SK-N-SH (cell line): Measurements from ENCODE around the gene GABRD. TPM values are rescaled to one million over a fixed set of nuclear protein-coding genes. Genes with fewer than 3 reads are reported as not detected.

Source experiments
- CTCF ChIA-PET: fragments of 300-600, 350-600 bp; formaldehyde crosslinking; extraction: SDS; loops from one replicate; lab custom pipeline; 2021; lab: Yijun Ruan, JAX
- POLR2A ChIA-PET: fragments of 350-600 bp; sonication (Branson Sonifier 250); formaldehyde crosslinking; extraction: SDS; loops from one replicate; lab custom pipeline; 2020; ENCODE audit warnings: antibody characterized with exemption, inconsistent platforms; lab: Yijun Ruan, JAX
- DNase-seq: peaks from one replicate; pipeline ENCODE4 v3.0.0; 2012
- H2AFZ ChIP-seq: fragments of 200-600 bp; sonication (generic); 2 replicates; pipeline ENCODE4 v1.8.1; 2016; ENCODE audit warnings: antibody characterized with exemption, mild to moderate bottlenecking, low read depth
- H3F3A ChIP-seq: fragments of 200-600 bp; sonication (generic); replicated peaks from 2 replicates; pipeline ENCODE3; 2016; ENCODE audit warnings: antibody characterized with exemption, mild to moderate bottlenecking; ENCODE audit not compliant: insufficient read depth
- H3K27ac ChIP-seq, 2 experiments: fragments of 200-500 bp in 1 of 2; fragments of 200-600 bp in 1 of 2; sonication (Bioruptor generic) in 1 of 2; sonication (generic), shearing (Covaris generic) in 1 of 2; 2 replicates each; pipeline versions ENCODE4 v1.5.1 to v1.6.1; 2014 to 2016; ENCODE audit warnings: low read depth in 2 of 2, inconsistent platforms in 1 of 2, low read length in 1 of 2, mild to moderate bottlenecking in 1 of 2, mixed read lengths in 1 of 2
- H3K27me3 ChIP-seq: fragments of 200-600 bp; sonication (generic), shearing (Covaris generic); 2 replicates; pipeline ENCODE4 v1.6.1; 2016; ENCODE audit warnings: mixed run types; ENCODE audit not compliant: insufficient read depth
- H3K36me3 ChIP-seq, 2 experiments: fragments of 200-500 bp in 1 of 2; fragments of 200-600 bp in 1 of 2; sonication (Bioruptor generic) in 1 of 2; sonication (generic) in 1 of 2; replicated peaks in 1 of 2; 2 replicates each; pipeline versions ENCODE3 to v1.5.1; 2014 to 2016; ENCODE audit warnings: low read length in 1 of 2, mild to moderate bottlenecking in 1 of 2; ENCODE audit not compliant: insufficient read depth in 2 of 2, control insufficient read depth in 1 of 2
- H3K4me1 ChIP-seq, 2 experiments: fragments of 200-500 bp in 1 of 2; fragments of 200-600 bp in 1 of 2; sonication (Bioruptor generic) in 1 of 2; sonication (generic), shearing (Covaris generic) in 1 of 2; 2 replicates each; pipeline versions ENCODE4 v1.5.1 to v1.6.1; 2014 to 2016; ENCODE audit warnings: low read depth in 1 of 2, low read length in 1 of 2, mixed run types in 1 of 2; ENCODE audit not compliant: insufficient read depth in 2 of 2, control insufficient read depth in 1 of 2
- H3K4me2 ChIP-seq: fragments of 200-600 bp; sonication (generic), shearing (Covaris generic); 2 replicates; pipeline ENCODE4 v1.6.1; 2017; ENCODE audit warnings: mixed run types
- H3K4me3 ChIP-seq, 2 experiments: fragments of 200-500 bp in 1 of 2; fragments of 200-600 bp in 1 of 2; sonication (Bioruptor generic) in 1 of 2; sonication (generic), shearing (Covaris generic) in 1 of 2; 2 replicates each; pipeline versions ENCODE4 v1.5.1 to v1.8.1; 2014 to 2016; ENCODE audit warnings: low read depth in 2 of 2, inconsistent platforms in 1 of 2, low read length in 1 of 2, mild to moderate bottlenecking in 1 of 2, mixed read lengths in 1 of 2, moderate library complexity in 1 of 2
- H3K79me2 ChIP-seq: fragments of 200-600 bp; sonication (generic); 2 replicates; pipeline ENCODE4 v1.8.1; 2017; ENCODE audit warnings: mild to moderate bottlenecking; ENCODE audit not compliant: insufficient read depth
- H3K9ac ChIP-seq: fragments of 200-600 bp; sonication (generic); 2 replicates; pipeline ENCODE4 v1.6.1; 2017; ENCODE audit warnings: mixed run types
- H3K9me2 ChIP-seq: fragments of 200-600 bp; sonication (generic); 2 replicates; pipeline ENCODE4 v1.6.1; 2017; ENCODE audit warnings: mixed run types
- H3K9me3 ChIP-seq: fragments of 200-600 bp; sonication (generic); 2 replicates; pipeline ENCODE4 v1.6.1; 2017; ENCODE audit warnings: mixed run types, mild to moderate bottlenecking, moderate library complexity
- H4K20me1 ChIP-seq: fragments of 200-600 bp; sonication (generic); 2 replicates; pipeline ENCODE4 v1.6.1; 2017; ENCODE audit warnings: mild to moderate bottlenecking, mixed run types; ENCODE audit not compliant: insufficient read depth
- CHD2 ChIP-seq: fragments of 150-350 bp; IDR thresholded peaks from 2 replicates; pipeline ENCODE4 v1.6.1; 2018; ENCODE audit warnings: low read length; ENCODE audit not compliant: partially characterized antibody
- ELF1 ChIP-seq: IDR thresholded peaks from 2 replicates; pipeline ENCODE4 v1.4.0; 2012
- EP300 ChIP-seq, 2 experiments: IDR thresholded peaks; 2 replicates each; pipeline versions ENCODE4 v1.4.0 to v1.6.1; 2012; ENCODE audit warnings: borderline replicate concordance in 1 of 2, low read depth in 1 of 2, low read length in 1 of 2
- EZH2phosphoT487 ChIP-seq: fragments of 200-600 bp; sonication (generic); IDR thresholded peaks from 2 replicates; pipeline ENCODE4 v1.6.1; 2017; ENCODE audit warnings: low read depth, mixed run types, mild to moderate bottlenecking, antibody characterized with exemption, moderate library complexity, borderline replicate concordance
- GATA2 ChIP-seq: sonication (generic); formaldehyde crosslinking; IDR thresholded peaks from 2 replicates; pipeline ENCODE4 v1.5.0; 2020; ENCODE audit warnings: mild to moderate bottlenecking, missing genetic modification reagents
- JUND ChIP-seq: IDR thresholded peaks from 2 replicates; pipeline ENCODE4 v1.4.0; 2012
- MEF2A ChIP-seq: IDR thresholded peaks from 2 replicates; pipeline ENCODE4 v1.4.0; 2012; ENCODE audit warnings: low read depth, borderline replicate concordance
- NFIC ChIP-seq: IDR thresholded peaks from 2 replicates; pipeline ENCODE4 v1.4.0; 2012; ENCODE audit warnings: borderline replicate concordance
- RAD21 ChIP-seq: IDR thresholded peaks from 2 replicates; pipeline ENCODE4 v1.6.1; 2012; ENCODE audit warnings: mild to moderate bottlenecking, low read length
- RCOR1 ChIP-seq: fragments of 150-350 bp; IDR thresholded peaks from 2 replicates; pipeline ENCODE4 v1.6.1; 2017; ENCODE audit warnings: antibody characterized with exemption, low read length
- RFX5 ChIP-seq: IDR thresholded peaks from 2 replicates; pipeline ENCODE4 v1.6.1; 2012; ENCODE audit warnings: mild to moderate bottlenecking, improper control_type of control experiment, low read length
- RXRA ChIP-seq: IDR thresholded peaks from 2 replicates; pipeline ENCODE4 v1.4.0; 2012; ENCODE audit warnings: low read depth, mild to moderate bottlenecking, borderline replicate concordance
- SIN3A ChIP-seq: IDR thresholded peaks from 2 replicates; pipeline ENCODE4 v1.6.1; 2012; ENCODE audit warnings: low read depth, mild to moderate bottlenecking, low read length, moderate library complexity, borderline replicate concordance
- SMC3 ChIP-seq: IDR thresholded peaks from 2 replicates; pipeline ENCODE4 v1.6.1; 2012; ENCODE audit warnings: low read depth, low read length, improper control_type of control experiment
- TAF1 ChIP-seq: IDR thresholded peaks from 2 replicates; pipeline ENCODE4 v1.6.1; 2012; ENCODE audit warnings: low read depth, mild to moderate bottlenecking, low read length, moderate library complexity, borderline replicate concordance
- WGBS: methylation state at CpG from one replicate; pipeline ENCODE4 v1.1.6; 2017; ENCODE audit warnings: low lambda C conversion rate; 5-methylcytosine and 5-hydroxymethylcytosine counted together
- polyA plus RNA-seq, 3 experiments: library from polyadenylated mRNA; depleted of rRNA; stranded (reverse); fragments of >200 nt; gene quantifications; 2 replicates each; pipeline ENCODE4 v1.2.3, GENCODE V29; 2012
- TF ChIP-seq, protein P1 (sequence below): fragments of 200-600 bp; sonication (generic); IDR thresholded peaks from 2 replicates; pipeline ENCODE4 v1.6.1; 2017; ENCODE audit warnings: antibody characterized with exemption, mild to moderate bottlenecking, moderate library complexity
- TF ChIP-seq, protein P2 (sequence below): IDR thresholded peaks from 2 replicates; pipeline ENCODE4; 2012
- TF ChIP-seq, protein P3 (sequence below): IDR thresholded peaks from 2 replicates; pipeline ENCODE4 v1.4.0; 2012; ENCODE audit warnings: low read depth
- TF ChIP-seq, protein P4 (sequence below): IDR thresholded peaks from 2 replicates; pipeline ENCODE4 v1.4.0; 2012; ENCODE audit warnings: low read depth, borderline replicate concordance
- TF ChIP-seq, protein P5 (sequence below): fragments of 150-350 bp; IDR thresholded peaks from 2 replicates; pipeline ENCODE4 v1.6.1; 2016; ENCODE audit warnings: mild to moderate bottlenecking, low read depth, low read length

Gene GABRD
- polyA plus RNA-seq, 1 of the 3 experiments (the other 2 are of a cell fraction) = 0.07 TPM

DNA sequence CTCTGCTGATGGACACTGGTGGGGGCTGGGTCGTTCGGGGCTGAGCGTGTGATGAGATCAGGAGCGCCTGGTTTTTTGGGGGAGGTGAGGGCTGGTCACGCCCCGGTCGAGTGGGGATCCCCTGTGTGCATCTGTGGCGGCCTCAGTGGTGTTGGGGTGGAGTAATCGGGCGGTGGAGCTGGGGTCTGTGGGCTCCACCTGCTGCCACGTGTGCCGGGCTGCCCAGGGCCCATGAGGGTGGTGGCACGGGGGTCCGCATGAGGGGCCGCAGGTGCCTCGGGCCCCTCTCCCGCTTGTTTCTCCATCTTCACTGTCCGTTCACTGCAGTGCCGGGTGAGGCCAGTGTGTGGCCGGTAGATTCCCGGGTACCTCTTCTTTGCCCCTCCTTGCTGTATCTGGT lies 48.2 kb downstream of the GABRD start:
- H3F3A ChIP-seq = no peaks in the 10 kb centered on the region
- POLR2A ChIA-PET = no interaction called here
- no peak for DNase-seq

More for the DNA sequence above, 48.2 kb downstream of the GABRD start:
- Histone ChIP-seq H3K27me3 (no peaks in the 10 kb centered on the region), H3K9me3 (no peaks in the 10 kb centered on the region), H3K27ac (no peak overlapping the region), H3K4me2 (no peak overlapping the region), H4K20me1 (no peaks in the 10 kb centered on the region), H3K9ac (no peak overlapping the region), H3K9me2 (no peaks in the 10 kb centered on the region), H3K4me3 (no peak overlapping the region), H2AFZ (no peak overlapping the region), H3K4me1 (no peaks in the 10 kb centered on the region), H3K79me2 (no peaks in the 10 kb centered on the region; the same call in 1 of the 2 replicates), H3K36me3 (peaks cover 0 to 4% of the 10 kb centered on the region in 2 experiments)
- CTCF ChIA-PET = interaction anchor here (1.1 kb wide), 1 partner anchor 161 kb away, joined by 3 read pairs; no protein-coding TSS in a partner anchor
- TF ChIP-seq RFX5 (no peak), RCOR1 (no peak), SMC3 (no peak), TAF1 (no peak), EP300 (IDR thresholded peaks at IDR 0.05; ENCODE audit: borderline replicate concordance in 1 of 2, low read depth in 1 of 2, low read length in 1 of 2) (no peak), RXRA (no peak), GATA2 (CRISPR knock-in tag) (no peak), RAD21 (no peak), MEF2A (no peak), NFIC (no peak), SIN3A (no peak), ELF1 (no peak), CHD2 (no peak), EZH2phosphoT487 (no peak), JUND (no peak)
- TF ChIP-seq, protein P1, sequence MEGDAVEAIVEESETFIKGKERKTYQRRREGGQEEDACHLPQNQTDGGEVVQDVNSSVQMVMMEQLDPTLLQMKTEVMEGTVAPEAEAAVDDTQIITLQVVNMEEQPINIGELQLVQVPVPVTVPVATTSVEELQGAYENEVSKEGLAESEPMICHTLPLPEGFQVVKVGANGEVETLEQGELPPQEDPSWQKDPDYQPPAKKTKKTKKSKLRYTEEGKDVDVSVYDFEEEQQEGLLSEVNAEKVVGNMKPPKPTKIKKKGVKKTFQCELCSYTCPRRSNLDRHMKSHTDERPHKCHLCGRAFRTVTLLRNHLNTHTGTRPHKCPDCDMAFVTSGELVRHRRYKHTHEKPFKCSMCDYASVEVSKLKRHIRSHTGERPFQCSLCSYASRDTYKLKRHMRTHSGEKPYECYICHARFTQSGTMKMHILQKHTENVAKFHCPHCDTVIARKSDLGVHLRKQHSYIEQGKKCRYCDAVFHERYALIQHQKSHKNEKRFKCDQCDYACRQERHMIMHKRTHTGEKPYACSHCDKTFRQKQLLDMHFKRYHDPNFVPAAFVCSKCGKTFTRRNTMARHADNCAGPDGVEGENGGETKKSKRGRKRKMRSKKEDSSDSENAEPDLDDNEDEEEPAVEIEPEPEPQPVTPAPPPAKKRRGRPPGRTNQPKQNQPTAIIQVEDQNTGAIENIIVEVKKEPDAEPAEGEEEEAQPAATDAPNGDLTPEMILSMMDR = no peak
- TF ChIP-seq, protein P2, sequence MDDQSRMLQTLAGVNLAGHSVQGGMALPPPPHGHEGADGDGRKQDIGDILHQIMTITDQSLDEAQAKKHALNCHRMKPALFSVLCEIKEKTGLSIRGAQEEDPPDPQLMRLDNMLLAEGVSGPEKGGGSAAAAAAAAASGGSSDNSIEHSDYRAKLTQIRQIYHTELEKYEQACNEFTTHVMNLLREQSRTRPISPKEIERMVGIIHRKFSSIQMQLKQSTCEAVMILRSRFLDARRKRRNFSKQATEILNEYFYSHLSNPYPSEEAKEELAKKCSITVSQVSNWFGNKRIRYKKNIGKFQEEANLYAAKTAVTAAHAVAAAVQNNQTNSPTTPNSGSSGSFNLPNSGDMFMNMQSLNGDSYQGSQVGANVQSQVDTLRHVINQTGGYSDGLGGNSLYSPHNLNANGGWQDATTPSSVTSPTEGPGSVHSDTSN = no peak
- TF ChIP-seq, protein P3, sequence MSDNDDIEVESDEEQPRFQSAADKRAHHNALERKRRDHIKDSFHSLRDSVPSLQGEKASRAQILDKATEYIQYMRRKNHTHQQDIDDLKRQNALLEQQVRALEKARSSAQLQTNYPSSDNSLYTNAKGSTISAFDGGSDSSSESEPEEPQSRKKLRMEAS = no peak
- TF ChIP-seq, protein P4, sequence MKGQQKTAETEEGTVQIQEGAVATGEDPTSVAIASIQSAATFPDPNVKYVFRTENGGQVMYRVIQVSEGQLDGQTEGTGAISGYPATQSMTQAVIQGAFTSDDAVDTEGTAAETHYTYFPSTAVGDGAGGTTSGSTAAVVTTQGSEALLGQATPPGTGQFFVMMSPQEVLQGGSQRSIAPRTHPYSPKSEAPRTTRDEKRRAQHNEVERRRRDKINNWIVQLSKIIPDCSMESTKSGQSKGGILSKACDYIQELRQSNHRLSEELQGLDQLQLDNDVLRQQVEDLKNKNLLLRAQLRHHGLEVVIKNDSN = no peak
- TF ChIP-seq, protein P5, sequence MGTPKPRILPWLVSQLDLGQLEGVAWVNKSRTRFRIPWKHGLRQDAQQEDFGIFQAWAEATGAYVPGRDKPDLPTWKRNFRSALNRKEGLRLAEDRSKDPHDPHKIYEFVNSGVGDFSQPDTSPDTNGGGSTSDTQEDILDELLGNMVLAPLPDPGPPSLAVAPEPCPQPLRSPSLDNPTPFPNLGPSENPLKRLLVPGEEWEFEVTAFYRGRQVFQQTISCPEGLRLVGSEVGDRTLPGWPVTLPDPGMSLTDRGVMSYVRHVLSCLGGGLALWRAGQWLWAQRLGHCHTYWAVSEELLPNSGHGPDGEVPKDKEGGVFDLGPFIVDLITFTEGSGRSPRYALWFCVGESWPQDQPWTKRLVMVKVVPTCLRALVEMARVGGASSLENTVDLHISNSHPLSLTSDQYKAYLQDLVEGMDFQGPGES = no peak
- WGBS = 89% methylated on average over 14 of the region's 21 CpGs
